Skeletal muscle satellite cell (primary cell): ENCODE measurements around the gene OSBPL1A.
A peak's percentile ranks its signal among the peaks of the same experiment; 100 is the strongest.
"Not testable (repeated sequence)": the region's sequence is repeated elsewhere in the genome, so short reads cannot be mapped to it uniquely, and the experiment has no call there.

ENCODE experiments used
- H3K27me3 ChIP-seq: 2 replicates; pipeline ENCODE4 v1.7.0; 2013; ENCODE audit warnings: low read length; ENCODE audit not compliant: control insufficient read depth, insufficient read depth
- H3K36me3 ChIP-seq: 2 replicates; pipeline ENCODE4 v1.7.0; 2013; ENCODE audit warnings: mild to moderate bottlenecking, control low read depth, low read length; ENCODE audit not compliant: insufficient read depth
- H3K4me1 ChIP-seq: 2 replicates; pipeline ENCODE4 v1.7.0; 2013; ENCODE audit warnings: low read length; ENCODE audit not compliant: control insufficient read depth, insufficient read depth
- H3K4me2 ChIP-seq: 2 replicates; pipeline ENCODE4 v1.7.0; 2013; ENCODE audit warnings: mild to moderate bottlenecking, low read length
- H3K4me3 ChIP-seq: 2 replicates; pipeline ENCODE4 v1.7.0; 2013; ENCODE audit warnings: low read length
- H3K9ac ChIP-seq: 2 replicates; pipeline ENCODE4 v1.7.0; 2013; ENCODE audit warnings: mild to moderate bottlenecking, low read depth, low read length, moderate library complexity
- H3K9me3 ChIP-seq: replicated peaks from 2 replicates; pipeline ENCODE4 v1.7.0; 2013; ENCODE audit warnings: mild to moderate bottlenecking, control low read depth, low read length

The OSBPL1A gene

DNA sequence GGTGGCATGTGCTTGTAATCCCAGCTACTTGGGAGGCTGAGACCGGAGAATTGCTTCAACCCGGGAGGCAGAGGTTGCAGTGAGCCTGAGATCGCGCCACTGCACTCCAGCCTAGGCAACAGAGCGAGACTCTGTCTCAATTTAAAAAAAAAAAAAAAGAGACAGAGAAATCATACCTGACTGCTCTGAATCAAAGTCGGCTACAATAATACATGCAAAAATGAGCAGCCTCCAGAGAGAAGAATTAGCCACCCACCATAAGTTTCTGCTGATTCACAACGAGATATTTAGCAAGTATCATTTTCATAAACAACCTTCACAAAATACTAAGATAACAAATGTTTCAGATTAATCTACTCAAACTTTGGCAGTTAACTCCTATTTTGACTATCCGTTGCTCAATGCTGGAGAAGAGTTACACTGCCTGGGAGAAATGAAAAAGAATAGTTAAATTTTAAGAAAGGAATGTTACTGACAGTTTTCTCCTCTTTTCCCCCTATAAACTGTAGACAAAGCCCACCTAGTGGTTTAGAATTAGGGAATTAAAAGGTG is 1.5 kb downstream of the OSBPL1A start:
- Histone ChIP-seq H3K9me3 (no peaks in the 10 kb centered on the region), H3K4me3 (no peak overlapping the region), H3K4me1 (peaks cover 17% of the 10 kb centered on the region), H3K36me3 (no peaks in the 10 kb centered on the region), H3K27me3 (no peaks in the 10 kb centered on the region), H3K9ac (no peak overlapping the region), H3K4me2 (peak overlapping the region; percentile 96)

DNA sequence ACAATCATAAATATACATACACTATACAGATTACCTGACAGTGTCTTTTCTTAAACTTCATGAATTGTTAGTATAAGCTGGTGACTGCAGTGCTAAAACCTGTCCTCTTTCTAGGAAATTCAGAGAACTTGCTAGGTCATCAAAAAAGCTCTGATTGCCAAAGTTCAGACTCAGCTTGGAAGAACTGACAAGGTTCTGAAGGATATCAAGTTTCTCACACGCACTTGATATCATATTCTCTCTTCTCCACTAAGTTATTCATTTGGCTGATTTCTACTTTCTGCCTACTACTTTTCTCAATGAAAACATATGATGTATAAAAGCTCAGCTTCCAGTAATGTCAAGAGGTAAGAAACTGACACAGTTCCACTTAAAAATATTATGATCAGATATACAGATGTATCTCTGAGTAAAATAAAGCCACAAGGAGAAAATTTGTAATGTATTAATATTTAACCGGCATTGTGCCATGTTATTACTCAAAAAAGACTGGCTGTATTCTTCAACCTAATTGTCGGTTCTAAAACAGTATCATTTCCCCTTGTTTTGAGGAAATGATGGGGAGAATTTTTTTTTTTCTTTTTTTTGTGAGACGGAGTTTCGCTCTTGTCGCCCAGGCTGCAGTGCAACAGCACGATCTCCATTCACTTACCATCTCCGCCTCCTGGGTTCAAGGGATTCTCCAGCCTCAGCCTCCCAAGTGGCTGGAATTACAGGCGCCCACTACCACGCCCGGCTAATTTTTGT is 2.4 kb downstream of the OSBPL1A start:
- no peaks in the 10 kb centered on the region for H3K9me3 ChIP-seq
- H3K4me1 ChIP-seq: peaks cover 17% of the 10 kb centered on the region
- H3K36me3 ChIP-seq: no peaks in the 10 kb centered on the region
- no peaks in the 10 kb centered on the region for H3K27me3 ChIP-seq
- no peak overlapping the region for H3K4me2 ChIP-seq
- no peak overlapping the region for H3K9ac ChIP-seq
- H3K4me3 ChIP-seq: no peak overlapping the region

DNA sequence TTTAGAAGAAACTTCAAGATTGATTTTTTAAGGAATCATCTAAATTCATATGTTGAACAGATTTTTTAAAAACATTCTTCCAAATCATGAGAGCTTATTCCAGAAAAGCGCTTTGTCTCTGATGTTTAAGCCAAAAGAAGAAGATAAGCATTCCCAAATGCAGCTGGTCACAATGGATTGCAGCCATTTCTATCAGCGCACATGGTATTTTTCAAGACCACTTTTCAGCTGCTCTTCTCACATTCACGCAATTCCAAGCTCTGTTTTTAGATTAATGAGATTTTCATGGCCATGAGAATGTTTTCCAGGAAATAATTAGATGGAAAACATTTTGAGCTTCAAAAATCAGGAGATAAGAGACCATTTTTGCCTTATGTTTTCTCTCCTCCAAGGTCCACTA is 8.7 kb downstream of the OSBPL1A start:
- no peak overlapping the region for H3K9ac ChIP-seq
- no peaks in the 10 kb centered on the region for H3K27me3 ChIP-seq
- H3K9me3 ChIP-seq: no peaks in the 10 kb centered on the region
- H3K4me2 ChIP-seq: no peak overlapping the region
- H3K36me3 ChIP-seq: no peaks in the 10 kb centered on the region
- peaks cover 12% of the 10 kb centered on the region for H3K4me1 ChIP-seq
- H3K4me3 ChIP-seq: no peak overlapping the region

DNA sequence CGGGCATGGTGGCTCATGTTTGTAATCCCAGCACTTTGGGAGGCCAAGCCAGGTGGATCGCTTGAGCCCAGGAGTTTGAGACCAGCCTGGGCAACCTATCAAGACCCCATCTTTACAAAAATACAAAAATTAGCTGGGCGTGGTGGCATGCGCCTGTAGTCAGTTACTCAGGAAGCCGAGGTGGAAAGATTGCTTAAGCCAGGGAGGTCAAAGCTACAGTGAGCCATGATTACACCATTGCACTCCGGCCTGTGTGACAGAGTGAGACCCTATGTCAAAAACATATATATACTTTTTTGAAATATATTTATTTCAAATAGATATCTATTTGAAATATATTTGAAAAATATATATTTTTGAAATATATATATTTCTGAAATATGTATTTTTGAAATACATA is 10.9 kb downstream of the OSBPL1A start:
- Histone ChIP-seq H3K36me3 (no peaks in the 10 kb centered on the region), H3K4me3 (no peak overlapping the region), H3K4me1 (peaks cover 12% of the 10 kb centered on the region), H3K4me2 (no peak overlapping the region), H3K9ac (no peak overlapping the region), H3K9me3 (no peaks in the 10 kb centered on the region), H3K27me3 (no peaks in the 10 kb centered on the region)

DNA sequence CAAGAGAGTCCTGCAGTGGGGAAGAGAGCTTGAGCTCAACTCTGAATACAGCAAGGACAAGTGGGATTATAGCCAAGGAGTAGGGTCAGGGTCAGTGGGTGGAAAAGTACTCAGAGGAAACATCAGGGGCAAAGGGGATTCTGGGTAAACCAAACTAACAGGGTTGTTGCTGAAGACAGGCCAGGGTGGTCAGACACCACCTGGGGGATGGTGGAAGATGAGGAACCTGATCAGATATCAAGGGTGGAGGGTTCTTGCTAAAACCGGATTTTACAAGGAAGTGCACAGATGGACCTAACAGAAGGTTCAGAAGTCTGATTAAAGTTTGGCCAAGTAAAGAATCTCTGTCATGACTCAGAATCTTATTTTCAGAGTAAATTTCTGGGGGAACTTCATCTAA is 16.5 kb downstream of the OSBPL1A start:
- Histone ChIP-seq H3K27me3 (no peaks in the 10 kb centered on the region), H3K4me1 (peaks cover 7% of the 10 kb centered on the region), H3K9ac (no peak overlapping the region), H3K4me3 (no peak overlapping the region), H3K4me2 (no peak overlapping the region), H3K9me3 (no peaks in the 10 kb centered on the region), H3K36me3 (no peaks in the 10 kb centered on the region)

DNA sequence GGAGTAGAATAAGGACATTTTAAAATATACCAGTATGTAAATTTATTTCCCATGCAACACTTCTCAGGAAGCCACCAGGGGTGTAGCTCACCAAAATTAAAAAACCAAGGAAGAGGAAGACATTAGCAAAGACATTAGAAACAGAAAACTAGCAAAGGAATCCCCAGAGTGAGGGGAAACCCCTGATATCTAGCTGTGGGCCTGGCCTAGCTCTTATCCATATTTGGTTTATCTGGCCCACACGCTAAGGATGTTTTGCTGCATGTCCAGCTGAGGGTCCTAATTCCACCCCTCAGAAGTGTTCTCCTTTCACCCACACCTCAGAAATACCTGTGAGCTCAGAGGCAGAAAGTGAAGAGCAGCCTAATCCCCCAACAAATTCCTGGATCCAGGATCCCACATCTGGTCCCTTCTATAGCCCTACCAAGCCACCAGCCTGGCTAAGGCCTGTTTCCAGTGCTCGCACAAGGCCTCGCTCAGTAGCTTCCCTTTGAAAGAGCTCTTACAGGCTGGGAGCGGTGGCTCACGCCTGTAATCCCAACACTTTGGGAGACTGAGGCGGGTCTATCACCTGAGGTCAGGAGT is 17.4 kb downstream of the OSBPL1A start:
- H3K36me3 ChIP-seq: no peaks in the 10 kb centered on the region
- H3K27me3 ChIP-seq: no peaks in the 10 kb centered on the region
- H3K9me3 ChIP-seq: no peaks in the 10 kb centered on the region
- H3K4me1 ChIP-seq: no peaks in the 10 kb centered on the region
- H3K4me3 ChIP-seq: no peak overlapping the region
- no peak overlapping the region for H3K4me2 ChIP-seq
- no peak overlapping the region for H3K9ac ChIP-seq

DNA sequence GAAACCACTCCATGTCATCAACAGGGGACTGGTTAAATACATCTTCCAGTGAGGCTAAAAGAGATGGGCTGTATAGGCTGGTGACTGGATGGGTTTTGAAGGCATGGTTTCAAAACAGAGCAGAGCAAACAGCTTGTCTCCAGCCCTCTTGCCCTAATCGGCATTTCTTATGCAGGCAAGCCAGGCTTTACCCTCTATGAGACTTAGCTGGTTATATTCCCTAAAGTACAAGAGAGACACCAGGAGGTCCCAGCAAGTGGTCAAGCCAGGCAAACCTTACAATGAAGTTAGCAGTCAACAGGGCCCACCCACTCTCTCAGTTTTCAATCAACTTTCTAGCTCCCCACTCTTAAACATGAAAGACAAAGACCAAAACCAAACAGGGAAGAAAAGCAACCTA is 19.0 kb downstream of the OSBPL1A start:
- no peak overlapping the region for H3K9ac ChIP-seq

DNA sequence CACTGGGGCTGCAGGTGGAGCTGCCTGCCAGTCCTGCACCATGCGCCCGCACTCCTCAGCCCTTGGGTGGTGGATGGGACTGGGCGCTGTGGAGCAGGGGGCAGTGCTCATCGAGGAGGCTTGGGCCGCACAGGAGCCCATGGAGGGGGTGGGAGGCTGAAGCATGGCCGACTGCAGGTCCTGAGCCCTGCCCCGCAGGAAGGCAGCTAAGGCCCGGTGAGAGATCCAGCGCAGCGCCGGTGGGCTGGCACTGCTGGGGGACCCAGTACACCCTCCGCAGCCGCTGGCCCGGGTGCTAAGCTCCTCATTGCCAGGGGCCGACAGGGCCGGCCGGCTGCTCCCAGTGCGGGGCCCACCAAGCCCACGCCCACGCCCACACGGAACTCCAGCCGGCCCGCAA is 21.1 kb downstream of the OSBPL1A start:
- not testable (repeated sequence) for H3K9ac ChIP-seq, H3K4me1 ChIP-seq, H3K4me2 ChIP-seq, H3K27me3 ChIP-seq, H3K4me3 ChIP-seq, H3K36me3 ChIP-seq, H3K9me3 ChIP-seq

More for the DNA sequence above, 19.0 kb downstream of the OSBPL1A start:
- H3K4me1 ChIP-seq: peaks cover under 1% of the 10 kb centered on the region
- no peaks in the 10 kb centered on the region for H3K36me3 ChIP-seq
- no peaks in the 10 kb centered on the region for H3K27me3 ChIP-seq
- no peak overlapping the region for H3K4me3 ChIP-seq
- no peak overlapping the region for H3K4me2 ChIP-seq
- no peaks in the 10 kb centered on the region for H3K9me3 ChIP-seq

DNA sequence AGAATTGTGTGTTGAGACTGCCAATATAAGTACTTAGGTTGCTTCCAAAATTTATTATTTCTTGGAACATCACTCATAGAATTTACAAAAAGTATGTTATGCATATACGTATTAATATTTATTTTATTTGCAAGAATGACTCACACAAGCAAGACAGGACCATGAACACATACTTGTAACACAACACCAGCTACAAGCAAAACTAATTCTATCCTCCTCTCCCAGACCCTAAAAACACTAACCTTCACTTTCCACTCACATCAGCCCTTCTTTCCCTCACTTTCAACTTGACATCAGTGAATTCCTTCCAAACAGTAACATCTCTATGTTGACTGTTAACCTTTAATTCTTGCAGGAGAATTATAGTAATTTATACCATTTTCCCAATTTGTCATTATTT is 24.3 kb downstream of the OSBPL1A start:
- Histone ChIP-seq H3K4me2 (no peak overlapping the region), H3K4me3 (no peak overlapping the region), H3K4me1 (peaks cover 8% of the 10 kb centered on the region), H3K27me3 (no peaks in the 10 kb centered on the region), H3K9me3 (no peaks in the 10 kb centered on the region), H3K36me3 (no peaks in the 10 kb centered on the region), H3K9ac (no peak overlapping the region)

DNA sequence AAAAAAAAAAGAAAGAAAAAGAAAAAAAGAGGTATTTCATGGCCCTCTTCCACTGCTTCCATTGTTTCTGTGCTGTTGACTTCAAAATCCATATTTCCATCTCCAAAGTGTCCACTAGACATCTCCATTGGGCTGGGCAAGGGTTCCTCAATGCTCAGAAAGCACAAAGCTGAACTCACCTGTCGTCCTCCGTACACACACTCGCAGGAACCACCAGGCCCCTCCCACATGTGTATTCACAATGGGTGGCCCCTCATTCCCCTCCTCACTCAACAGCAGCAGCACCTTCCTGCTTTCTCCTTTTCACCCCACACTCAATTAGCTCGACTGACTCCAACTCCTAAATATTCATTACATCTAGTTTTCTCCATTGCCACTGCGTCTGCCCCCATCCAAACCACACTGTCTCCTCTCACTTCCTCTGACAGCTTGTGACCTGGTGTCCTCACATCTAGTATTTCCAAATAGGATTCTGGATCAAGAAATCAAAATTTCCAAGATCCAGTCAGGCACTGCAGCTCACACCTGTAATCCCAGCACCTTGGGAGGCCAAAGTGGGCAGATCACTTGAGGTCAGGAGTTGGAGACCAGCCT is 25.2 kb downstream of the OSBPL1A start:
- H3K4me2 ChIP-seq: no peak overlapping the region
- H3K27me3 ChIP-seq: no peaks in the 10 kb centered on the region
- H3K4me1 ChIP-seq: peaks cover 8% of the 10 kb centered on the region
- no peak overlapping the region for H3K9ac ChIP-seq
- no peaks in the 10 kb centered on the region for H3K36me3 ChIP-seq
- no peak overlapping the region for H3K4me3 ChIP-seq
- H3K9me3 ChIP-seq: no peaks in the 10 kb centered on the region

DNA sequence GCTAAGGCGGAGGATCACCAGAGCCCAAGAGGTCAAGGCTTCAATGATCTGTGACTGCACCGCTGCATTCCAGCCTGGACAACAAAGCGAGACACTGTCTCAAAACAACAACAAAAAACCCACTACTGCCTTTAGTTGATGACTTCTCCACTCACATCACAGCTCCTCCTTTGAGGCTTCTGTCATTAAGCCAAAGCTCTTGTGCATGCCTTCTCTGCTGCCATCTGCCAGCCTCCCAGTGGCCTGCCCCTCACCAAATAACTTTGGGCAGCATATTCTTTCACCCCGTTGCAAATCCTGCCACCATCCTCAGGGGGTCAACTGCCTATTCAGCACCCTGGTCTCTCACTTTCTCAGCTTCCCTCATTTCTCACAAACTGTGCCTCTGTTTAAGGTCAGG is 27.5 kb downstream of the OSBPL1A start:
- Histone ChIP-seq H3K9me3 (no peaks in the 10 kb centered on the region), H3K4me2 (no peak overlapping the region), H3K4me3 (no peak overlapping the region), H3K27me3 (no peaks in the 10 kb centered on the region), H3K36me3 (no peaks in the 10 kb centered on the region), H3K9ac (no peak overlapping the region), H3K4me1 (peaks cover 8% of the 10 kb centered on the region)
